SU-DHL-6 (cell line): ENCODE measurements around the gene GRAMD4.

Source experiments
- H2AFZ ChIP-seq: fragments of 200-600 bp; sonication (generic); 2 replicates; pipeline ENCODE4 v1.6.1; 2014; ENCODE audit warnings: low read depth, mild to moderate bottlenecking, moderate library complexity, mixed read lengths, antibody characterized with exemption, low read length; ENCODE audit not compliant: severe bottlenecking
- H3F3A ChIP-seq: fragments of 200-600 bp; shearing (Covaris generic); 2 replicates; pipeline ENCODE4 v1.6.0; 2016; ENCODE audit warnings: antibody characterized with exemption, mild to moderate bottlenecking; ENCODE audit not compliant: insufficient read depth
- H3K27ac ChIP-seq: fragments of 200-600 bp; sonication (generic); 2 replicates; pipeline ENCODE4 v1.5.1; 2016; ENCODE audit warnings: low read depth, mild to moderate bottlenecking, low read length, moderate library complexity, mixed read lengths
- H3K27me3 ChIP-seq: fragments of 200-600 bp; sonication (generic), shearing (Covaris generic); 2 replicates; pipeline ENCODE4 v1.6.0; 2014; ENCODE audit warnings: mild to moderate bottlenecking, low read length
- H3K36me3 ChIP-seq: fragments of 200-600 bp; sonication (generic); 2 replicates; pipeline ENCODE4 v1.6.1; 2014; ENCODE audit warnings: mild to moderate bottlenecking, low read length, mixed read lengths
- H3K4me2 ChIP-seq: fragments of 300-600, 200-600 bp; shearing (Covaris generic), sonication (generic); 2 replicates; pipeline ENCODE4 v1.6.0; 2014; ENCODE audit warnings: low read length, low read depth, mild to moderate bottlenecking; ENCODE audit not compliant: poor library complexity, severe bottlenecking
- H3K4me3 ChIP-seq: fragments of 200-600 bp; sonication (generic); 2 replicates; pipeline ENCODE4 v1.5.1; 2014; ENCODE audit warnings: antibody characterized with exemption, low read length, mild to moderate bottlenecking, mixed read lengths; ENCODE audit not compliant: insufficient read depth, poor library complexity, severe bottlenecking
- H3K79me2 ChIP-seq: fragments of 200-600 bp; sonication (generic); 2 replicates; pipeline ENCODE4 v1.6.1; 2014; ENCODE audit warnings: mild to moderate bottlenecking, low read length, moderate library complexity; ENCODE audit not compliant: insufficient read depth
- H3K9ac ChIP-seq: fragments of 200-600 bp; sonication (generic); 2 replicates; pipeline ENCODE4 v1.7.0; 2014; ENCODE audit warnings: mild to moderate bottlenecking, low read length
- H3K9me2 ChIP-seq: fragments of 200-600 bp; sonication (generic); replicated peaks from 2 replicates; pipeline ENCODE4 v1.6.1; 2014; ENCODE audit warnings: low read length; ENCODE audit not compliant: insufficient read depth
- H3K9me3 ChIP-seq: fragments of 200-600 bp; sonication (generic); 2 replicates; pipeline ENCODE4 v1.6.1; 2014; ENCODE audit warnings: low read length, mixed read lengths; ENCODE audit not compliant: insufficient read depth
- H4K20me1 ChIP-seq: fragments of 200-600 bp; sonication (generic); 2 replicates; pipeline ENCODE4 v1.6.1; 2014; ENCODE audit warnings: low read depth, mild to moderate bottlenecking, antibody characterized with exemption, low read length, moderate library complexity, mixed read lengths
- CTCF ChIP-seq: fragments of 200-600 bp; sonication (generic); IDR thresholded peaks from one replicate; pipeline ENCODE4 v1.5.1; 2017; ENCODE audit warnings: antibody characterized with exemption, mild to moderate bottlenecking, low read length, moderate library complexity; ENCODE audit not compliant: insufficient read depth, poor library complexity, severe bottlenecking
- EZH2phosphoT487 ChIP-seq: fragments of 200-600 bp; sonication (generic), shearing (Covaris generic); conservative IDR thresholded peaks from 2 replicates; pipeline ENCODE4 v1.6.1; 2018; ENCODE audit warnings: mild to moderate bottlenecking, antibody characterized with exemption, low read length, moderate library complexity, mixed read lengths

The GRAMD4 gene

GRCh38 chr22:46665751-46666280, 45.6 kb downstream of the GRAMD4 start:
- H3F3A ChIP-seq = no peaks in the 10 kb centered on the region
- no peaks in the 10 kb centered on the region for H3K9me2 ChIP-seq
- H3K79me2 ChIP-seq = no peaks in the 10 kb centered on the region
- H2AFZ ChIP-seq = no peak overlapping the region
- H3K9me3 ChIP-seq = no peaks in the 10 kb centered on the region
- H3K4me3 ChIP-seq = no peak overlapping the region
- H3K9ac ChIP-seq = no peak overlapping the region
- H3K27ac ChIP-seq = no peak overlapping the region
- TF ChIP-seq EZH2phosphoT487 (no peak), CTCF (no peak)
- no peaks in the 10 kb centered on the region for H3K27me3 ChIP-seq
- no peak overlapping the region for H3K4me2 ChIP-seq
- H4K20me1 ChIP-seq = no peaks in the 10 kb centered on the region
- H3K36me3 ChIP-seq = no peaks in the 10 kb centered on the region

GRCh38 chr22:46666577-46667244, 46.5 kb downstream of the GRAMD4 start:
- Histone ChIP-seq H4K20me1 (no peaks in the 10 kb centered on the region), H3K9ac (no peak overlapping the region), H3K36me3 (no peaks in the 10 kb centered on the region), H3F3A (no peaks in the 10 kb centered on the region), H3K4me2 (no peak overlapping the region), H3K9me2 (no peaks in the 10 kb centered on the region), H2AFZ (no peak overlapping the region), H3K9me3 (no peaks in the 10 kb centered on the region), H3K27me3 (no peaks in the 10 kb centered on the region), H3K27ac (no peak overlapping the region), H3K4me3 (no peak overlapping the region), H3K79me2 (no peaks in the 10 kb centered on the region)
- no peak for TF ChIP-seq EZH2phosphoT487
- TF ChIP-seq CTCF = no peak

GRCh38 chr22:46667245-46667623, 47.0 kb downstream of the GRAMD4 start:
- no peaks in the 10 kb centered on the region for H3K9me3 ChIP-seq
- H3K9ac ChIP-seq = no peak overlapping the region
- H3K27ac ChIP-seq = no peak overlapping the region
- no peak overlapping the region for H3K4me2 ChIP-seq
- no peaks in the 10 kb centered on the region for H3F3A ChIP-seq
- no peak overlapping the region for H3K4me3 ChIP-seq
- H3K36me3 ChIP-seq = no peaks in the 10 kb centered on the region
- no peaks in the 10 kb centered on the region for H4K20me1 ChIP-seq
- no peaks in the 10 kb centered on the region for H3K79me2 ChIP-seq
- no peak overlapping the region for H2AFZ ChIP-seq
- H3K9me2 ChIP-seq = no peaks in the 10 kb centered on the region
- TF ChIP-seq EZH2phosphoT487 (no peak), CTCF (no peak)
- no peaks in the 10 kb centered on the region for H3K27me3 ChIP-seq
